ENCODE measurements around the gene TIMM50. TPM values are rescaled to one million over a fixed set of nuclear protein-coding genes. Genes with fewer than 3 reads are reported as not detected.
"Not testable (repeated sequence)": the region's sequence is repeated elsewhere in the genome, so short reads cannot be mapped to it uniquely, and the experiment has no call there.

The TIMM50 gene
- total RNA-seq, 4 donors from 2014 or later, result 50.8 to 53.5 (median 52.4) TPM

- 20 to 22% methylated on average over 1 to 4 of the region's 9 CpGs for WGBS, 2 donors (ENCODE audit: low coverage in 1 of 2)
- Histone ChIP-seq H3K36me3 (peaks cover 0 to 79% of the 10 kb centered on the region in 2 donors), H3K27me3 (no peaks in the 10 kb centered on the region), H3K4me3 (no peak overlapping the region), H3K27ac (peak overlapping the region in 1 of 4 donors; percentile 8), H3K4me1 (no peaks in the 10 kb centered on the region), H3K9me3 (no peaks in the 10 kb centered on the region)
- TF ChIP-seq POLR2AphosphoS5 (IDR thresholded peaks at IDR 0.05) (no peak), CTCF (IDR thresholded peaks at IDR 0.05) (peak in 3 of 4 experiments; percentile 54 to 84 (median 63))
- peak; percentile 67 for ATAC-seq
Observed at GRCh38 chr19:39474139-39474620, 6.5 kb upstream of the TIMM50 start.

GRCh38 chr19:39475748-39476147, 4.9 kb upstream of the TIMM50 start:
- H3K27ac ChIP-seq, result no peak overlapping the region
- no peak for TF ChIP-seq CTCF (IDR thresholded peaks at IDR 0.05)
- no peak for TF ChIP-seq POLR2A (IDR thresholded peaks at IDR 0.05)
- TF ChIP-seq EP300 (IDR thresholded peaks at IDR 0.05), result no peak
- no peak for TF ChIP-seq POLR2AphosphoS5 (IDR thresholded peaks at IDR 0.05)
- peaks cover 0 to 8% (median 0%) of the 10 kb centered on the region in 3 donors for H3K4me1 ChIP-seq
- H3K4me3 ChIP-seq, result no peak overlapping the region
- H3K9me3 ChIP-seq, result no peaks in the 10 kb centered on the region
- ATAC-seq, result no peak
- no peaks in the 10 kb centered on the region for H3K27me3 ChIP-seq
- 75 to 80% methylated on average over 2 of the region's 2 CpGs for WGBS, 2 donors (ENCODE audit: low coverage in 1 of 2)
- peaks cover 0 to 63% of the 10 kb centered on the region in 2 donors for H3K36me3 ChIP-seq

GRCh38 chr19:39479319-39479801, 1.3 kb upstream of the TIMM50 start:
- Histone ChIP-seq H3K27ac (peak overlapping the region in 1 of 4 donors; percentile 87), H3K4me1 (peaks cover 0 to 26% (median 8%) of the 10 kb centered on the region in 3 donors), H3K36me3 (peaks cover 0 to 45% of the 10 kb centered on the region in 2 donors)
- not testable (repeated sequence) for ATAC-seq, H3K4me3 ChIP-seq, H3K27me3 ChIP-seq, H3K9me3 ChIP-seq
- 20 to 74% methylated on average over 1 to 10 of the region's 11 CpGs for WGBS, 2 donors (ENCODE audit: low coverage in 1 of 2)

- H3K27ac ChIP-seq, result peak overlapping the region; percentile 48 to 87 (median 82)
- peak overlapping the region; percentile 65 to 76 for H3K4me3 ChIP-seq
- TF ChIP-seq EP300 (IDR thresholded peaks at IDR 0.05) (no peak), POLR2AphosphoS5 (IDR thresholded peaks at IDR 0.05) (no peak), POLR2A (IDR thresholded peaks at IDR 0.05) (no peak), CTCF (IDR thresholded peaks at IDR 0.05) (no peak)
- no peaks in the 10 kb centered on the region for H3K27me3 ChIP-seq
- WGBS, 2 donors (ENCODE audit: low coverage in 1 of 2), result 38 to 39% methylated on average over 8 to 10 of the region's 10 CpGs
- peaks cover 0 to 26% (median 8%) of the 10 kb centered on the region in 3 donors for H3K4me1 ChIP-seq
- H3K36me3 ChIP-seq, result peaks cover 0 to 45% of the 10 kb centered on the region in 2 donors
- H3K9me3 ChIP-seq, result no peaks in the 10 kb centered on the region
- no peak for ATAC-seq
Observed at GRCh38 chr19:39479916-39480315, 722 bp upstream of the TIMM50 start.

GRCh38 chr19:39481229-39481545, 549 bp downstream of the TIMM50 start:
- Histone ChIP-seq H3K9me3 (no peaks in the 10 kb centered on the region), H3K4me1 (peaks cover 0 to 26% (median 8%) of the 10 kb centered on the region in 3 donors), H3K4me3 (peak overlapping the region; percentile 65 to 76), H3K27ac (peak overlapping the region in 3 of 4 donors; percentile 77 to 87 (median 86)), H3K27me3 (no peaks in the 10 kb centered on the region), H3K36me3 (peaks cover 0 to 45% of the 10 kb centered on the region in 2 donors)
- 0 to 1% methylated on average over 4 to 12 of the region's 12 CpGs for WGBS, 2 donors (ENCODE audit: low coverage in 1 of 2)
- ATAC-seq, result no peak
- no peak for TF ChIP-seq POLR2AphosphoS5 (IDR thresholded peaks at IDR 0.05)
- no peak for TF ChIP-seq POLR2A (IDR thresholded peaks at IDR 0.05)
- no peak for TF ChIP-seq CTCF (IDR thresholded peaks at IDR 0.05)
- TF ChIP-seq EP300 (IDR thresholded peaks at IDR 0.05), result no peak
